HG02852 (cell line): ENCODE measurements around the gene STPG4.

Experiments
- ATAC-seq: cut with Tn5 transposase; IDR thresholded peaks from one replicate; pipeline ENCODE4 v1.9.1; 2021; ENCODE audit warnings: mild to moderate bottlenecking, moderate library complexity; ENCODE audit not compliant: unreplicated experiment

STPG4 gene

DNA sequence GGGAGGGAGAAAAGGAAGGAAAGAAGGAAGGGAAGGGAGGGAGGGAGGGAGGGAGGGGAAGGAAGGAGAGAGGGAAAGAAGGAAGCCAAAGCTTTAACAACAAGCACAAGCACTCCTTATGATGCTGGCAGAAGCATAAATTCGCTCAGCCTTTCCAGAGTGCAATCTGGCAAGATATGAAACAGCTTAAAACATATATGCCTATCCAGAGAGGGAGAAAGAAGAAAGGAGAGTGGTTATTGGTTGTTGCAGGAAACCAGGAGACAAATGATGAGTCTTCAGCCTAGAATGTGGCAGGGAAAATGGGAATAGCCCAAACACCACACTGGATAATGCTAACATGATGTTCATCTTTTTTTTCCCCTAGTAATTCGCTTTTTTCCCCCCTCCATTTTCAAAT is 64.0 kb downstream of the STPG4 start:
- no peak for ATAC-seq

DNA sequence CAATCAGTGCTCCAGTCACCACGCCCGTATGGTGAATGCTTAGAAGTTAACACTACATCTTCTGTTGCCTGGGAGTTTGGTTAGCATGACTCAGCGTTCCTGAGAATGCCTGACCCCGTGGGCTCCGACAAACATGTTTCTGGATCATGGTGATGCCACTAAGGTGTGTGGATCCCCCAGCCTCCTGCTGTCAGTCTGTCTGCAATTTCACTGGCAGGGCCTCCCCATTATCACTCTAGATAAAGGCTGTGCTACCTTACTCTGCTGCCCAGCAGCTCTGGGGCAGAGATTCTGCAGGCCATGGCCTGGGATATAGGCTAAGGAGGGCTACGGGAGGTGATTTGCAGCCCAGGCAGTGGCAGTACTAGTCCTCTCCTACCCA is 66.0 kb downstream of the STPG4 start:
- no peak for ATAC-seq

GRCh38 chr2:47088371-47089082 is 66.6 kb downstream of the STPG4 start:
- ATAC-seq = no peak

DNA sequence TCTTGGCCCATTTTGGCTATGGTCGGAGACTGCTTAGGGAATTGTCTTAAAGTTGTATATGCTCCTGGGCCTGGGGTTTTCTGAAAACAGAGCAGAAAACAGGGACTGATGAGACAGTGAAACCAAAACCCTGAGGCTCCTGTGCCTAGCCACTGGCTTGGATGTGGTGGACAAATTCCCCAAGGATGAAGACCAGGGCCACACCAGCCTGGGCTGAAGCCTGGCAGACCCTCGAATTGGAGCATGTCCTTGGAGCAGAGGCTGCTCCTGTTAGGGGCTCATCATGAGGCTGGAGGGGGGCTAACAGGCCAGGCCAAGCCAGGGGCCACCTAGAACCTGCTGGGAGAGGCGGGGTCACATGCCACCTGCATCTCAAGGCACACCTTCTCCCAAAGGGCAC is 68.1 kb downstream of the STPG4 start:
- ATAC-seq = no peak

DNA sequence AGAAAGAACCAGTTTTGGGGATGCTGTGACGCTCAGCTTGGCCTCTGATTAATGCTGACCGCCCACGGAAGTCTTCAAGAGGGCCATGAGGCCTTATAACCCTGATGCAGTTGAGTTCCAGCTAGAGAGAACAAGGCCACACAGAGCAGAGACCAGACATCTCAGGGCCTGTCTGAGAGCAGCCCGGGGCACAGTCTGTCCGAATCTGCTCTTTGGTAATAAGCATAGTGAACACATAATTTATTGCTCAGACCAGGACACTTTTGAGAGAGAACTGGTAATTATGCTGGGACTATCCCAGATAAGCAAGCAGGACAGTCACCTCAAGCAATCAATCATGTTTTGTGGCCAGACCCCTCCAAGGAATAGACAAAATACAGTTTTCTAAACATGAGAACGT is 68.5 kb downstream of the STPG4 start:
- no peak for ATAC-seq

- no peak for ATAC-seq
Measured at GRCh38 chr2:47086054-47086471, 69.0 kb downstream of the STPG4 start.

DNA sequence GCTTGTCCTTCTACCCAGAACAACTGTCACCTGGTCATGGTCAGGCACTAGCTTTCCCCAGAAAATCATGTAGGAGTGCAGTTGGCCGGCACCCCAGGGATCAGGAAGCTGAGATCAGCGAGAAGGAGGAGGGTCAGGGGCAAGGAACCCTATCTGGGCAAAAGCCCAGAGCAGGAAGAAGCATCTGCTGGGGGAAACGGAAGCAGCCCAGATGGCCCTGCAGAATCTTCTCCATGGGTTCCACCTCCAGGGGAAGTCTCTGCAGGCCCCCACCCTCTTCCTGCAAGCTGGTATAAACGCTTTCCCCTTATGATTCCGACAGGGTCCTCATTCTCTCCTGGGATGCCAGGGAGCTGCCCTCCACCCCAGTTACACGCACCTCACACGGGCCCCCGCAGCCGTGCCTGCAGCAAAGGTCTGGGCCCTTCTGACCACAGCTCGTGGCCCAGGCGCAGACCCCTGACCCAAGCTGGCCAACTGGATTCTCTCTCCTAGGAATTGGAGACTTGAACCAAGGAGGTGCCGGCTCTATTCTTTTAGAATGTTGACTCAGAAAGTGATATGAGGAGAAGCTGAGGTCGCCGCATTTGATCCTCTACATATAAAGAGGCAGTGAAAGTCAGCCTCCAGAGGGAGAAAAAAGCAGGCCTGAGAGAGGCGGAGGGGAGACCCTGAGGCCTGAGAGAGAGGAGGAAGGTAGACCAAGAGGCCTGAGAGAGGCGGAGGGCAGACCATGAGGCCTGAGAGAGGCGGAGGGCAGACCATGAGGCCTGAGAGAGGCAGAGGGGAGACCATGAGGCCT is 71.0 kb downstream of the STPG4 start:
- ATAC-seq = no peak

DNA sequence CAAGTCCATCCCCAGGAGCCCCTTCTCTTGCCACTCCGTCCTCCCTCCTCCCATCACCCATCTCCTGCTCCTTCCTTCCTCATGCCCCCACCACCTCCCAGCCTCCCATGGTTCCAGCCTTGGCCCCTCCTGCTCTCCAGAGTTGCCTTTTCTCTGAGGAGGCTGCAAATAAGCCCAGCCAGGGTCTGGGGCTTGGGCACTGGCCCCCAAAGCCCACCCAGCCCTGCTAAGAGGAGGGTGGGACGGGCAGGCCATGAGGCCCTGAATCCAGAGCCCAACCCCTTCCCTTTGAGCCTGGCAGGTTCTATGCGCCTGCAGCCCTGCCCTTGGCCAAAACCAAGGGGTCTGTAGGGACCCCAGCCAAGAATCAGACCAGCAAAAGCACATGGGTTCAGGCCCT is 71.6 kb downstream of the STPG4 start:
- no peak for ATAC-seq

DNA sequence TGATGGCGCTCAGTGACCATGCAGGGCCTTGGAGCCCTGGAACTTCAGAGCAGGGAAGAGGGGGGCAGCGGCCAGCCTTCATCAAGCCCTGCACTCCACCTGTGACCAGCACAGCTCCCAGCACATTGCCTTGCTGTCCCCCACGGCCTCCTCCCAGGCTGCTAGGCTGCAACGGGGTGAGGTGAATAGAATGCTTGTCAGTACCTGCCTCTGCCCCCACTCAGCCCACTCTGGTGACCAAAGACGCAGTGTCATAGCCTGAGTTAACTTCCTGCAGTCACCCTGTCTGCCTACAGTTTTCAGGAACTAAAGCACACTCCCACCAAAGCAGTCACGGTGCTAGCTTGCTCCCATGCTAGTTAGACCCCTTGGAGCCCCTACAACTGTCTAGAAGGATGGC is 72.1 kb downstream of the STPG4 start:
- ATAC-seq = no peak

DNA sequence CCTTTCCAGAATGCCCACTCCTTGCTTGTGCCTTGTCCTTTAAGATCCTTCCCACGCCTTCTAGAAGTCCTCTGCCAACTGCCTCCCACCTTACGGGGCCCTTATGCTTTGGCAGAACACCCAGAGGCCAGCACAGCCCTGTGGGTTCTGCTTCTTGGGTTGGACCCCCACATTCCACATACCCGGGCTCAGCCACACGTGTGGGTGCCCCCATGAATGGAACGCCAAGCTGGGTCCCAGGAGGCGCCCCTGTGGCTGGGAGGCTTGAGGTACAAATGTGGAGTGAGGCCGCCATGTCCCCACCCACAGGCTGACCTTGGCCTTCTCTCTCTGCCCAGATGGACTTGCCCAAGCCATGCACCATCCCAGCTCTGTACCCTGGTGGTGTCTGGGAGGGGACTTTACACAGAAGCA is 74.2 kb downstream of the STPG4 start:
- ATAC-seq = no peak

DNA sequence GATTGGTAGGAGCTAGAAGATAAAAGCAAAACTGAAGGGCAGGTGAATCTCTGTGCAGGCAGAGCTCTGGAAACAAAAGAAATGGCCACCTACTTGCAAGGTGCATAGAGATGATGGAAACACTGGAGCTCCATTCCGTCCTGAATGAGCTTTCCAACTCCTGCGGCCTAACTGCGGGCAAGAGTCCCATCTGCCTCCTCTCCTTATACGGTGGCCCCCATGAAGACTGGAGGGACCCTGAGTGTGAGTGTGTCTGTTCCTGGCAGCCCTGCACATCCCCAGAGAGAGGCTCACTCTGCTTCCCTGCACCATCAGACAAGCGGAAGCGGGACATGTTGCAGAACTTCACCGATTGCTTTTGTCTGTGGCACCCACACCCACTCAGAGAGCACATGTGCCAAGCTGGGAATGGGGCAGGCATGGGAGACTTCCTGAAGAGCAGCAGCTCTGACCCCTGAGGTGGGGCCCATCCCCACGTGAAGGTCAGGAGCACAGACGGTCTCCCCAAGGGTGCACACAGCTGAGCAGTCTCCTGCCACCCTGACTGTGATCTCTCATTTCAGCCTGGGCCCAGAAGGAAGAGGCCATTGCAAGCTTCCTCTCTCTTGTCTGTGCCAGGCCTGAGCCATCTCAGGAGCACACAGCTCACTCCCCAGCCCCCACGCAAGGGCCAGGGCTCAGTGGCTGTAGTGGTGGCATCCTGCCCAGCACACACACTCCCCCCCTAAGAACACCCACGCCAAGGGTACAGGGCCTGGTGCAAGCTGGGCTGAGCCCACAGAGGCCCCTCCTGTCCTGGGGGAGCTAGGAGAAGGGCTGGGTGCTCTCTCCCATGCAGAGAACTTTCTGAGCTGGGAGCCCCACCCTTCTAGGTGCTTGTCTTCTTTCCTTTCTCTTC is 75.3 kb downstream of the STPG4 start:
- no peak for ATAC-seq

DNA sequence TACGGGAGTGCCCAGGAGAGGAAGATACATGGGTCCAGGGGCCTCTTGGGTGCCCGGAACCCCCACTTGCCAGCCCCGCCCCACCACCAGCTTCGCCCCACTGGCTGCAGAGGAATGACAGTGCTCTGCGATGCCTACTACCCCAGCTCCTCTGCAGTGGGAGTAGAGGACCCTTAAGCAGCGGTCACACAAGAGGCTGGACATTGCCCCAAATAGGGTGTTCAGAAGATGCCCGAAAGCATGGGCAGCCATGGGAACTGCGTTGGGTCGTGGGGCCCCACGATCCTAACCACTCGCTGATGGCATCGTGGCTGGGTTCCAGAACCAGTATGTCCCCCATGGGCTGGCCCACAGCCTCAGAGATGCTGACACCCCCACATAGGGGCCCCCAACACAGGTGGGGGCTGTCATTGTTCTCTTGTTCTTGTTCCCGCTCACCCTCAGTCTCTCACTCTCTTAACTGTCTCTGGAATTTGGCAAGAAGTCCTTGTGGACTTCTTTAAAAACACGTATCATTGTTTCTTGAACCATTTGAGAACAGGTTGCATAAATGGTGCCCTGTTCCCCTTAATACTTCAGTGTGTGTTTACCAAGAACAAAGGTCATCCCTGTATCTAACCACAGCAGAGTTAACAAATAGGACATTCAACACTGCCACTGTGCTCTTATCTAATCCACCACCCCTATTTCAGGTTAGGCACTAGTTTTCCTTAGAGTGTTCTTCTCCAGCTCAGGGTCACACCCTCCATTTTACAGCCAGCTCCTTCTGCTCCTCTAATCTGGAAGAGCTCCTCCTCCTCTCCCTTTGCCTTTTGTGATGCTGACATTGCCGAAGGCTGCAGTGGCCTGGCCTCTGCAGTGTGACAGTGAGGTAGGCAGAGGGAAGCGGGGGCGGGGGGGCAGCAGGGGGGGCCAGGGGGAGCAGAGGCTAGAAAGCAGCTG is 76.3 kb downstream of the STPG4 start:
- ATAC-seq = no peak

DNA sequence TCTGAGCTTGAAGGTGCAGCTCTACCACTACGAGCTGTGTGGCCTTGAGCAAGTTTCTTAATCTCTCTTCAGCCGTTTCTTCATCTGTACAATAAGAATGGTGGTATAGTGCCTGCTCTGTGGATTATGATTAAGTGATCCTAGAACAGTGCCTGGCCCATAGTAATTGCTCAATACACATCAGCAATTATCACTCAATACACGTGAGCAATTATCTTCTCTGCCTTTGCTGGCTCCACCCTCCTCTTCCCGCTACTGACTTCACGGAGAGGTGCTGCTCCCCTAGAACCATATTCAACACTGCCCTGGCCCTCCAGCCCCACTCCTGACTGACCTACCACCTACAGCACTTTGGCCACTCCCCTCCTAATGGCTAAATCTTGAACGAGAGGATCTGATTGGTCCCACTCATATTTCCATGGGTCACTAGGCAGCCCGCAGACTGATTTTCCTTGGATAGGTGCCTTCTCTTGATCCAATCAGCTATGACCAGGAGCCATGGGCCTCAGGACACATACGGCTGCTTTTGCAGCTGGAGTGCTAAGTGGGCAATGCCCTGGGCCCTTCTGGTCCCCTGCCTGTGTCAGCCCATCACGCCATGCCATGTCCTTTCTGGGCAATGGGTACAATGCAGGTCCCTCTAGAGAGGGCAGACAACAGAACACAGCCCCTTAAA is 77.5 kb downstream of the STPG4 start:
- ATAC-seq = no peak

DNA sequence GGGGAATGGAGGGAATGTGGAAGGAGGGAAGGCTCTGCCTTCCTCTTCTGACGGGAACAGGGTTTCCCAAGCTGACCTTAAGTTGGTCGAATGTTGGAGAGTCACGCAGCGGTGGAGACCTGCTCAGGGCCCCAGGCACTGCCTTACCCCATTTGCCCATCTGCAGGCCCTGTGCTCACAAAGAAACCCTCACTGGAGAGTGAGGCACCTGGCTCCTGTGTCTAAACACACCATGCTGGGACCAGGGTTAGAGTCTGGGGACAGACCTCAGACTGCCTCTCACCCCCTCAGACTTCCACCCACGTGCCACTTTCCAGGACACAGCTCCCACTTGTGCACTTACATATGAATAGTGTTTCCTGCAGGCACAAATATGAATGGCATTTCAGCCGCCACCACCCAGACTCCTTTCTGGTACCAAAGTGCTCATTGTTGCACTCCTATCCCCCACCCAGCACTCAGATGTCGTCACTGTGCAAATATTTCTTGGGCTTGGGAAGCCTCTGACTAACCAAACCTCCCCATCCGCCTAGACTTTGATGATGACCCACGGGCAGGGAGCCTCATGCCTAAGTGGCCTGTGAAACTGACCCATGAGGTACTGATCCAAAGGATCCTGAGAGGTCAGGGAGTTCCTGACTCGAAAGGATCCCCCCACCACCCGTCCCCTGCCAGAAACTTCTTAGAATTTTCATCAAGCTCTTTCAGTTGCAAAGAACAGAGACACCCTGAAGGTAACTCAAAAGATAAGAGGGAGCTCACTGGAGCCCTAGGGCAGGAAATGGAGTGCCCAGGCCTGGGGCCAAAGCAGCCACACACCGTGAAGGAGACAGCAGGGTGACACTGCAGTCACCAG is 78.3 kb downstream of the STPG4 start:
- ATAC-seq = no peak

DNA sequence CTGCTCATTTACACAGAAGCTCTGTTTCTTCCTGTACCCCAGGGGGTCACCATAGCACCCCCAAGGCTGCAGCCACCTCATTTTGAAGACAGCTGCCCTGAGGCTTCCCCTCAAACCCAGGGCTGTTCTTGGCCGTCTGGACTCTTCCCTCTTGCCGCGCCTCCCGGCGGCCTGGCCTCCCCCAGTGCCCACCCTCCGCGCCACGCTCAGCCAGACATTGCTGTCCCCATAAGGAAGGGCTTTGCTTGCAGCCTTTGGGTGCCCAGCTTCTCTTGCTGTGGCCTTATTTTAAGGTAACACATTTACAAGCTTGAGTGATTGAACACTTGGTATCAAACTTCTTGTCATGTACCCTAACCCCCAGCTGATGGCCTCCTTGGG is 79.0 kb downstream of the STPG4 start:
- ATAC-seq = no peak

- no peak for ATAC-seq
Measured at GRCh38 chr2:47075361-47076125, 79.6 kb downstream of the STPG4 start.

DNA sequence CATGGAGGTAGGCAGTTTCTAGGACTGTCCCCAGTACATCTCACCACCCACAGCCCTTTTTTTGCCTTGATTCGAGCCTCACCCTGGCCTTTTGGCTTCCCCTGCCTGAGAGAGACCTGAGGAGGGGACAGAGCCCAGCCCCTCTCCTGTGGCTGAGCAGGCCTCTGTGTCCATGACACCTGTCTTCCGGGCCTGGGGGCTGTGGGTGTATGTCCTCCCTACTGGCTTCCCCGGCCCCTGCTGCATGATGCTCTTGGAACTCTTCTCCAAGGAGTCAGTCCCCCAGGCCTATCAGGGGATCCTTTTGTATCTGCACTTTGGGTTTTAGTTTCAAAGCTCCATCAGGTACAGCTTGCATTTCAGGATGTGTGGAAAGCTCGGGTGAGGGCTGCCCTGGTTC is 80.4 kb downstream of the STPG4 start:
- no peak for ATAC-seq

DNA sequence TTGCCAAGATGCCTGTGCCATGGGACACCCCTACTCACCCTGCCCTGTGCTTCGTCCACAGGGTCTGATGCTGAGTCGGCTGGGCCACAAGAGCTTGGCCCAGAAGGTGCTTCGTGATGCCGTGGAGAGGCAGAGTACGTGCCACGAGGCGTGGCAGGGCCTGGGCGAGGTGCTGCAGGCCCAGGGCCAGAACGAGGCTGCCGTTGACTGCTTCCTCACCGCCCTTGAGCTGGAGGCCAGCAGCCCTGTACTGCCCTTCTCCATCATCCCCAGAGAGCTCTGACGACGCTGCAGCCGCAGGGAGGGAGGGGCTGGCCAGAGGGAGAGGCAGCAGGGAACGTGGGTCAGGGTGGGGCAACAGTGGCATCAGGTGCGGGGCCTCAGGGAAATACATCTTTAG is 81.5 kb downstream of the STPG4 start:
- ATAC-seq = no peak
